Vagina (tissue), 2 donors: ENCODE measurements around the gene BNC2.

Source experiments
- POLR2A ChIP-seq, 2 donors: fragments of 450-650 bp; IDR thresholded peaks; one replicate each; pipeline ENCODE4 v1.6.1; 2017; ENCODE audit warnings: antibody characterized with exemption in 2 of 2, mild to moderate bottlenecking in 2 of 2, moderate library complexity in 2 of 2
- POLR2AphosphoS5 ChIP-seq, 2 donors: sonication (generic); formaldehyde crosslinking; IDR thresholded peaks; one replicate each; pipeline ENCODE4 v1.9.0; 2017; ENCODE audit warnings: antibody characterized with exemption in 2 of 2, mild to moderate bottlenecking in 2 of 2, low read depth in 1 of 2; ENCODE audit not compliant: insufficient read depth in 1 of 2
- TF ChIP-seq, protein P1 (sequence below), 3 experiments: fragments of 450-650 bp in 2 of 3; fragments of 200-600 bp in 1 of 3; sonication (generic) in 1 of 3; IDR thresholded peaks; one replicate each; pipeline ENCODE4 v1.5.1; 2017 to 2019; ENCODE audit warnings: antibody characterized with exemption in 3 of 3, mild to moderate bottlenecking in 2 of 3, moderate library complexity in 2 of 3

- no peak for TF ChIP-seq POLR2AphosphoS5 (IDR thresholded peaks at IDR 0.05; ENCODE audit: insufficient read depth in 1 of 2, low read depth in 1 of 2)
- TF ChIP-seq, protein P1, sequence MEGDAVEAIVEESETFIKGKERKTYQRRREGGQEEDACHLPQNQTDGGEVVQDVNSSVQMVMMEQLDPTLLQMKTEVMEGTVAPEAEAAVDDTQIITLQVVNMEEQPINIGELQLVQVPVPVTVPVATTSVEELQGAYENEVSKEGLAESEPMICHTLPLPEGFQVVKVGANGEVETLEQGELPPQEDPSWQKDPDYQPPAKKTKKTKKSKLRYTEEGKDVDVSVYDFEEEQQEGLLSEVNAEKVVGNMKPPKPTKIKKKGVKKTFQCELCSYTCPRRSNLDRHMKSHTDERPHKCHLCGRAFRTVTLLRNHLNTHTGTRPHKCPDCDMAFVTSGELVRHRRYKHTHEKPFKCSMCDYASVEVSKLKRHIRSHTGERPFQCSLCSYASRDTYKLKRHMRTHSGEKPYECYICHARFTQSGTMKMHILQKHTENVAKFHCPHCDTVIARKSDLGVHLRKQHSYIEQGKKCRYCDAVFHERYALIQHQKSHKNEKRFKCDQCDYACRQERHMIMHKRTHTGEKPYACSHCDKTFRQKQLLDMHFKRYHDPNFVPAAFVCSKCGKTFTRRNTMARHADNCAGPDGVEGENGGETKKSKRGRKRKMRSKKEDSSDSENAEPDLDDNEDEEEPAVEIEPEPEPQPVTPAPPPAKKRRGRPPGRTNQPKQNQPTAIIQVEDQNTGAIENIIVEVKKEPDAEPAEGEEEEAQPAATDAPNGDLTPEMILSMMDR (IDR thresholded peaks at IDR 0.05) = no peak
- TF ChIP-seq POLR2A (IDR thresholded peaks at IDR 0.05) = no peak
Observed at GRCh38 chr9:16524823-16525222, 345.6 kb downstream of the BNC2 start.
